Vagina (tissue), 2 donors: ENCODE data around the gene LLGL1. TPM values are rescaled to one million over a fixed set of nuclear protein-coding genes. Genes with fewer than 3 reads are reported as not detected.
A peak's percentile ranks its signal among the peaks of the same experiment; 100 is the strongest.

Experiments
- DNase-seq, 2 donors: peaks; one replicate each; pipeline ENCODE4 v3.0.0-alpha.2; 2017; ENCODE audit errors: extremely low spot score in 2 of 2
- H3K27ac ChIP-seq: fragments of 200-600 bp; sonication (generic); one replicate; pipeline ENCODE4 v1.5.1; 2019
- H3K27me3 ChIP-seq: fragments of 200-600 bp; sonication (generic); one replicate; pipeline ENCODE4 v1.5.1; 2019
- H3K36me3 ChIP-seq, 2 donors: fragments of 200-600 bp; sonication (generic); one replicate each; pipeline ENCODE4 v1.5.1; 2017 to 2019
- H3K4me1 ChIP-seq: fragments of 200-600 bp; sonication (generic); one replicate; pipeline ENCODE4 v1.5.1; 2019
- H3K4me3 ChIP-seq, 2 donors: fragments of 200-600 bp; sonication (generic); 1 replicate in 1 of 2; 2 replicates in 1 of 2; pipeline ENCODE4 v1.5.1; 2016 to 2019
- H3K9me3 ChIP-seq: fragments of 200-600 bp; sonication (generic); one replicate; pipeline ENCODE4 v1.5.1; 2019
- CTCF ChIP-seq, 3 experiments: fragments of 450-650 bp in 2 of 3; fragments of 200-600 bp in 1 of 3; sonication (generic) in 1 of 3; IDR thresholded peaks; one replicate each; pipeline ENCODE4 v1.5.1; 2017 to 2019; ENCODE audit warnings: antibody characterized with exemption in 3 of 3, mild to moderate bottlenecking in 2 of 3, moderate library complexity in 2 of 3
- POLR2A ChIP-seq, 2 donors: fragments of 450-650 bp; IDR thresholded peaks; one replicate each; pipeline ENCODE4 v1.6.1; 2017; ENCODE audit warnings: antibody characterized with exemption in 2 of 2, mild to moderate bottlenecking in 2 of 2, moderate library complexity in 2 of 2
- POLR2AphosphoS5 ChIP-seq, 2 donors: sonication (generic); formaldehyde crosslinking; IDR thresholded peaks; one replicate each; pipeline ENCODE4 v1.9.0; 2017; ENCODE audit warnings: antibody characterized with exemption in 2 of 2, mild to moderate bottlenecking in 2 of 2, low read depth in 1 of 2; ENCODE audit not compliant: insufficient read depth in 1 of 2
- intact Hi-C: fragments of 100-400 bp; cut with DNase I; formaldehyde crosslinking; loops from one replicate; pipeline ENCODE4 v1.15.1; 2023
- total RNA-seq: library from RNA; depleted of rRNA; stranded (reverse); fragments of >200 nt; gene quantifications from one replicate; pipeline ENCODE4 v1.2.3, GENCODE V29; 2016

LLGL1 gene
- total RNA-seq, 1 donor from 2014 or later, result 27.7 TPM

- intact Hi-C loops, result no loop called here
- TF ChIP-seq POLR2AphosphoS5 (IDR thresholded peaks at IDR 0.05; ENCODE audit: insufficient read depth in 1 of 2, low read depth in 1 of 2) (no peak), POLR2A (IDR thresholded peaks at IDR 0.05) (no peak), CTCF (IDR thresholded peaks at IDR 0.05) (no peak)
- no peaks in the 10 kb centered on the region for H3K9me3 ChIP-seq
- H3K27me3 ChIP-seq, result no peaks in the 10 kb centered on the region
- H3K36me3 ChIP-seq, result no peaks in the 10 kb centered on the region
- DNase-seq, result no peak
- H3K4me3 ChIP-seq, result peak overlapping the region; percentile 55 to 64
- H3K4me1 ChIP-seq, result peaks cover 22% of the 10 kb centered on the region
- H3K27ac ChIP-seq, result peak overlapping the region; percentile 64
Measured at GRCh38 chr17:18226284-18226945, 980 bp downstream of the LLGL1 start.

- no peaks in the 10 kb centered on the region for H3K9me3 ChIP-seq
- TF ChIP-seq CTCF (IDR thresholded peaks at IDR 0.05) (no peak), POLR2A (IDR thresholded peaks at IDR 0.05) (no peak), POLR2AphosphoS5 (IDR thresholded peaks at IDR 0.05; ENCODE audit: insufficient read depth in 1 of 2, low read depth in 1 of 2) (no peak)
- H3K4me3 ChIP-seq, result no peak overlapping the region
- H3K27ac ChIP-seq, result no peak overlapping the region
- no peaks in the 10 kb centered on the region for H3K36me3 ChIP-seq
- intact Hi-C loops, result no loop called here
- DNase-seq, result no peak
- no peaks in the 10 kb centered on the region for H3K27me3 ChIP-seq
- H3K4me1 ChIP-seq, result peaks cover 22% of the 10 kb centered on the region
Measured at GRCh38 chr17:18227635-18228034, 2.2 kb downstream of the LLGL1 start.

GRCh38 chr17:18228176-18228682 is 2.8 kb downstream of the LLGL1 start:
- intact Hi-C loops, result no loop called here
- no peak for DNase-seq
- H3K4me1 ChIP-seq, result peaks cover 22% of the 10 kb centered on the region
- no peaks in the 10 kb centered on the region for H3K27me3 ChIP-seq
- TF ChIP-seq POLR2A (IDR thresholded peaks at IDR 0.05) (no peak), POLR2AphosphoS5 (IDR thresholded peaks at IDR 0.05; ENCODE audit: insufficient read depth in 1 of 2, low read depth in 1 of 2) (no peak), CTCF (IDR thresholded peaks at IDR 0.05) (no peak)
- H3K36me3 ChIP-seq, result no peaks in the 10 kb centered on the region
- no peak overlapping the region for H3K27ac ChIP-seq
- H3K4me3 ChIP-seq, result no peak overlapping the region
- no peaks in the 10 kb centered on the region for H3K9me3 ChIP-seq

- peaks cover 0 to 5% of the 10 kb centered on the region in 2 donors for H3K36me3 ChIP-seq
- H3K27me3 ChIP-seq, result no peaks in the 10 kb centered on the region
- DNase-seq, result no peak
- TF ChIP-seq POLR2AphosphoS5 (IDR thresholded peaks at IDR 0.05; ENCODE audit: insufficient read depth in 1 of 2, low read depth in 1 of 2) (no peak), CTCF (IDR thresholded peaks at IDR 0.05) (no peak), POLR2A (IDR thresholded peaks at IDR 0.05) (no peak)
- intact Hi-C loops, result no loop called here
- no peak overlapping the region for H3K4me3 ChIP-seq
- no peaks in the 10 kb centered on the region for H3K9me3 ChIP-seq
- H3K27ac ChIP-seq, result no peak overlapping the region
- H3K4me1 ChIP-seq, result peaks cover 22% of the 10 kb centered on the region
Measured at GRCh38 chr17:18229254-18229653, 3.8 kb downstream of the LLGL1 start.

- Histone ChIP-seq H3K9me3 (no peaks in the 10 kb centered on the region), H3K36me3 (peaks cover 0 to 10% of the 10 kb centered on the region in 2 donors), H3K27ac (no peak overlapping the region), H3K4me1 (peaks cover 17% of the 10 kb centered on the region), H3K27me3 (no peaks in the 10 kb centered on the region), H3K4me3 (no peak overlapping the region)
- TF ChIP-seq POLR2AphosphoS5 (IDR thresholded peaks at IDR 0.05; ENCODE audit: insufficient read depth in 1 of 2, low read depth in 1 of 2), result no peak
- no peak for TF ChIP-seq POLR2A (IDR thresholded peaks at IDR 0.05)
- DNase-seq, result no peak
- intact Hi-C loops, result no loop called here
Measured at GRCh38 chr17:18229771-18230170, 4.3 kb downstream of the LLGL1 start.
